C4-2B (cell line): Measurements from ENCODE around the gene HIPK1.
"Not testable (repeated sequence)": the region's sequence is repeated elsewhere in the genome, so short reads cannot be mapped to it uniquely, and the experiment has no call there.

Source experiments
- H3K27ac ChIP-seq: fragments of 450-650 bp; 2 replicates; pipeline ENCODE4 v1.5.1; 2017
- CTCF ChIP-seq: fragments of 450-650 bp; conservative IDR thresholded peaks from 2 replicates; pipeline ENCODE4 v1.5.1; 2017; ENCODE audit warnings: mild to moderate bottlenecking
- ZFX ChIP-seq: fragments of 450-650 bp; IDR thresholded peaks from 2 replicates; pipeline ENCODE4 v1.6.1; 2017

HIPK1 gene

DNA sequence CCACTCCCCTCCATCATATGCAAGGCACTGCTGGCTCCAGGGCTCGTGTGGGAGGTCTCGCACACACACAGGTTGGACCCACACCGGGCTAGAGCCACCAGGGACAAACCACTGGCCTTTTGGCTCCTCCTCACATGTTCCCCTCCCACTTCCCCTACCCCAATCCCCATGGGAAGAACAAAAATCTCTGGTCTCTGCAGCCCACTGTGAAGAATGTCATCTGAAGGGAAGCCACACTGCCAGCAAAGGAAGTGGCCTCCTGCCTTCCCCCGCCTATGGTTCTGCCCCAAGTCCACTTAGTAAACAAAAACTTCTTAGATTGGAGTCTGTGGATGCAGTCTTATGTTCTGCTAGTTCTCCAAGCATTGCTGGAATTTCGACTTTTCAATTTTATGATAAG lies 74.3 kb downstream of the HIPK1 start:
- no peak overlapping the region for H3K27ac ChIP-seq
- no peak for TF ChIP-seq ZFX
- no peak for TF ChIP-seq CTCF

DNA sequence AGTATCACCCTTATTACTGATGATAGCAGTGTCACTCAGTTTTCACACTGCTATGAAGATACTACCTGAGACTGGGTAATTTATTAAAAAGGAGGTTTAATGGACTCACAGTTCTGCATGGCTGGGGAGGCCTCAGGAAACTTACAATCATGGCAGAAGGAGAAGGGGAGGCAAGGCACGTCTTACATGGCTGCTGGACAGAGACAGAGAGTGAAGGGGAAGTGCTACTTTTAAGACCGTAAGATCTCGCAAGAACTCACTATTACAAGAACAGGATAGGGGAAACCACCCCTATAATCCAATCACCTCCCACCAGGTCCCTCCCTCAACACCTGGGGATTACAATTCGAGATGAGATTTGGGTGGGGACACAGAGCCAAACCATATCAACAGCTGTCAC lies 77.7 kb downstream of the HIPK1 start:
- not testable (repeated sequence) for H3K27ac ChIP-seq

GRCh38 chr1:114008480-114008941 lies 79.4 kb downstream of the HIPK1 start:
- no peak for TF ChIP-seq ZFX
- TF ChIP-seq CTCF = no peak
- H3K27ac ChIP-seq = no peak overlapping the region

DNA sequence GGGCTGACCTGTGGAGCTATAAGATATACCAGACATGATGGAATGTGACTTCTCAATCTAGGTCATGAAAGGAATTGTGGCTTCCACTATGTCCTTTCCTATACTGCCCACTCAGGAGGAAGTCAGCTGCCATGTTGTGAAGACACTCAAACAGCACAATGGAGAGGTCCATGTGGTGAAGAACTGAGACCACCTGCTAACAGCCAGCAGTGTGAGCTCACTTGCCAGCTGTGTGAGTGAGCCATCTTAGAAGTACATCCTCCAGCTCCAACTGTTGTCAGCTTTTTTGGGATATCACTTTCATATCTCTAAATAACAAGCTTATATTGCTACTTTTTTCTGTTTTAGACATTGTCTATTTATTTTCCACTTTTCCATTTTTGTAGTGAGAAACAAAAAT lies 79.9 kb downstream of the HIPK1 start:
- no peak overlapping the region for H3K27ac ChIP-seq
- TF ChIP-seq ZFX (no peak), CTCF (no peak)

- H3K27ac ChIP-seq = no peak overlapping the region
- TF ChIP-seq CTCF (no peak), ZFX (no peak)
Measured at GRCh38 chr1:114009393-114009792, 80.3 kb downstream of the HIPK1 start.

DNA sequence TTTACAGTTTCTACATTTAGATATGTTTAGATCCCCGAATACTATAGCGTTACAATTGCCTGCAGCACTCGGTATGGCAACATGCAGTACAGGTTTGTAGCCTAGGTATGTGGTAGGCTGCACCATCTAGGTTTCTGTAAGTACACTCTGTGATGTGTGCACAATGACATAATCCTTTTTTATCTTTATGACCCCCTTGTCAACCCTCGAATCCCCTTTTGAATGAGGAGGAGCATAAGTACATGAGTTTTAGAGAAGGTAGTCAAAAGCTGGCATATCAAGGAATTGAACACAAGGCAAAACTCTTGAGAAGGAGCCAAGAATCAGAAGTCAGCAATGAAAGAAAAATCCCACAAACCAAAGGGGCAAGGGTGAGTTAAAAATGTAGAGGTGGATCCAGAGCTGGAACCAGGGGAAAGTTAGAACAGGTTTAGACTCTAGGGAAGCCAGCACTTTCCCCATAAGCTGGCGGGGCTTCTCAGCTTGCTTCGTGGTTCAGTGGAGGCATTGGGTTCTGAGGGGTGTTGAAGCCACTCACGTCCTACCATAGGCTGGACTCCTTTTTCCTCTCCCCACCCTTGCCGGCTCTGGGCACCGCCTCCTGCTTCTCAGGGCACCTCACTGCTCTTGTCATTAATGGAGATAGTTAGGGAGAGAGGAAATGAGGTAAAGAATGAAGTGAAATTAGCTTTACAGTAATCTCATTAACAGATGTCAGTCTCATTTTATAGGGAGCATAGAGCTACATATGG lies 81.5 kb downstream of the HIPK1 start:
- TF ChIP-seq CTCF (no peak), ZFX (no peak)
- no peak overlapping the region for H3K27ac ChIP-seq

DNA sequence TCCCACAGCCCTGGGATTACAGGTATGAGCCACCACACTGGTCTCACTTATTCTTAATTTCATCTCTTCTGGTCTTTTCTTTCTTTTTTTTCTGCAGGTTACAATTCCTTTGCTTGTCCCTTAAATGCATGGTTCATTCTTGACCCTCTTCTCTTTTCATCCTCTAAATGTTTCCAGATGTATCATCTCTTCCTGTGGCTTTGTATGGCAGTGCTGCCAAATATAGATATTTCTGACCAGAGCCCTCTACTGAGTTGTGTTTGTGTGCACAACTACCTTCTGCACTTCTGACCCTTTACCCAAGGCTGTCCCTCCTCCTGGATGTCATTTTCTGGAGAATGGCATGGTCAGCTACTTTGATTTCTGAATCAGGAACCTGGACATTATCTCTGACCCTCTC lies 82.7 kb downstream of the HIPK1 start:
- TF ChIP-seq ZFX (no peak), CTCF (no peak)
- no peak overlapping the region for H3K27ac ChIP-seq

- H3K27ac ChIP-seq = no peak overlapping the region
- no peak for TF ChIP-seq CTCF
- TF ChIP-seq ZFX = no peak
Measured at GRCh38 chr1:114015075-114015474, 86.0 kb downstream of the HIPK1 start.

- H3K27ac ChIP-seq = not testable (repeated sequence)
Measured at GRCh38 chr1:114019724-114020123, 90.6 kb downstream of the HIPK1 start.
